Inflammatory macrophage (primary cell): ENCODE data around the gene CPD.
"Not testable (repeated sequence)": the region's sequence is repeated elsewhere in the genome, so short reads cannot be mapped to it uniquely, and the experiment has no call there.

Source experiments
- DNase-seq, 2 donors: peaks; one replicate each; pipeline ENCODE4 v3.0.0-alpha.2; 2020 to 2022

The CPD gene

GRCh38 chr17:30429155-30429554 lies 50.4 kb downstream of the CPD start:
- no peak for DNase-seq

GRCh38 chr17:30433514-30433913 lies 54.8 kb downstream of the CPD start:
- DNase-seq, result peak; percentile 7 to 38

- DNase-seq, result no peak
Observed at GRCh38 chr17:30436729-30437128, 58.0 kb downstream of the CPD start.

- DNase-seq, result no peak
Observed at GRCh38 chr17:30443721-30444120, 65.0 kb downstream of the CPD start.

GRCh38 chr17:30446640-30447039 lies 67.9 kb downstream of the CPD start:
- not testable (repeated sequence) for DNase-seq

GRCh38 chr17:30449480-30449879 lies 70.8 kb downstream of the CPD start:
- DNase-seq, result no peak

GRCh38 chr17:30450125-30451027 lies 71.6 kb downstream of the CPD start:
- no peak for DNase-seq

GRCh38 chr17:30454635-30455034 lies 75.9 kb downstream of the CPD start:
- DNase-seq, result peak; percentile 82 to 86

- DNase-seq, result no peak
Observed at GRCh38 chr17:30458371-30458770, 79.6 kb downstream of the CPD start.

GRCh38 chr17:30458797-30459413 lies 80.2 kb downstream of the CPD start:
- not testable (repeated sequence) for DNase-seq

- no peak for DNase-seq
Observed at GRCh38 chr17:30468465-30468864, 89.7 kb downstream of the CPD start.

GRCh38 chr17:30472238-30472890 lies 93.6 kb downstream of the CPD start:
- DNase-seq, result no peak

- no peak for DNase-seq
Observed at GRCh38 chr17:30475206-30475605, 96.5 kb downstream of the CPD start.

GRCh38 chr17:30476726-30477082 lies 98.0 kb downstream of the CPD start:
- DNase-seq, result peak in 1 of 2 donors; percentile 1

GRCh38 chr17:30477083-30477773 lies 98.5 kb downstream of the CPD start, which contains the start of gene GOSR1:
Gene GOSR1, plus strand, starts transcription at chr17:30477408. Its CDS starts 26 bp downstream, at chr17:30477434.
- peak; percentile 96 to 97 for DNase-seq

- peak; percentile 54 to 63 for DNase-seq
Observed at GRCh38 chr17:30477774-30478115, 99.0 kb downstream of the CPD start.

GRCh38 chr17:30482555-30482954 lies 103.8 kb downstream of the CPD start:
- DNase-seq, result no peak

- DNase-seq, result no peak
Observed at GRCh38 chr17:30483159-30483558, 104.4 kb downstream of the CPD start.

- DNase-seq, result no peak
Observed at GRCh38 chr17:30493780-30494179, 115.1 kb downstream of the CPD start.

GRCh38 chr17:30495586-30495985 lies 116.9 kb downstream of the CPD start:
- no peak for DNase-seq

GRCh38 chr17:30503558-30503957 lies 124.8 kb downstream of the CPD start:
- DNase-seq, result no peak

GRCh38 chr17:30505868-30506417 lies 127.2 kb downstream of the CPD start:
- DNase-seq, result no peak

- no peak for DNase-seq
Observed at GRCh38 chr17:30506481-30506880, 127.8 kb downstream of the CPD start.
